ENCODE results near the gene RNU1-2.
"Not testable (repeated sequence)": the region's sequence is repeated elsewhere in the genome, so short reads cannot be mapped to it uniquely, and the experiment has no call there.

GRCh38 chr1:16860048-16860447, 35.7 kb upstream of the RNU1-2 start:
- not testable (repeated sequence) for TF ChIP-seq CTCF, POLR2A, POLR2AphosphoS5, EP300 (IDR thresholded peaks at IDR 0.05)
